HG03097 (cell line): ENCODE results near the gene HOGA1.
"Not testable (repeated sequence)": the region's sequence is repeated elsewhere in the genome, so short reads cannot be mapped to it uniquely, and the experiment has no call there.

Experiments
- ATAC-seq: cut with Tn5 transposase; IDR thresholded peaks from one replicate; pipeline ENCODE4 v1.9.1; 2021; ENCODE audit not compliant: unreplicated experiment, low FRiP score

Gene HOGA1

GRCh38 chr10:97553575-97554031, 30.6 kb upstream of the HOGA1 start:
- no peak for ATAC-seq

GRCh38 chr10:97554336-97554735, 29.9 kb upstream of the HOGA1 start:
- not testable (repeated sequence) for ATAC-seq

GRCh38 chr10:97555541-97555940, 28.6 kb upstream of the HOGA1 start:
- not testable (repeated sequence) for ATAC-seq

- not testable (repeated sequence) for ATAC-seq
Measured at GRCh38 chr10:97560731-97561381, 23.3 kb upstream of the HOGA1 start.

GRCh38 chr10:97561386-97562077, 22.7 kb upstream of the HOGA1 start:
- not testable (repeated sequence) for ATAC-seq

GRCh38 chr10:97562329-97562728, 21.9 kb upstream of the HOGA1 start:
- not testable (repeated sequence) for ATAC-seq

DNA sequence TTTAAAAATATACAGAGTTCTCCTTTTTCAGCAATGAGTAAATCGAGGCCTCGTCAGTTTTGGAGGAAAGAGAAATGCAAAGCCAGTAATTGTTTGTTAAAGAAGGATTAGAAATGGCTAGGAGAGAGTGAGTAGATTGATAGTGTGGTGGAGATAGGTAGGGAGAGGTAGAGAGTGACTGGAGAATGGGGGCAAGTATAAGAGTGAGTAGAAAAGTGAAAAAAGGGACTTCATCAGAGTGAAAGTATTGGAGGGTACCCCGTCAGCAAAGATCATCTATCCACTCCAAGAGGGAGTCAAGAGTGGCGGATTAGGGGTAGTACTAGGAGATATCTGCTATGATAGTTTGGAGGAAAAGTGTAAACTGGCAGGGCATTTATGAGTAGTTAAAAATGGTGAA, 20.9 kb upstream of the HOGA1 start:
- ATAC-seq: no peak

GRCh38 chr10:97564776-97565175, 19.4 kb upstream of the HOGA1 start:
- ATAC-seq: no peak

GRCh38 chr10:97566336-97566996, 17.7 kb upstream of the HOGA1 start:
- ATAC-seq: no peak

DNA sequence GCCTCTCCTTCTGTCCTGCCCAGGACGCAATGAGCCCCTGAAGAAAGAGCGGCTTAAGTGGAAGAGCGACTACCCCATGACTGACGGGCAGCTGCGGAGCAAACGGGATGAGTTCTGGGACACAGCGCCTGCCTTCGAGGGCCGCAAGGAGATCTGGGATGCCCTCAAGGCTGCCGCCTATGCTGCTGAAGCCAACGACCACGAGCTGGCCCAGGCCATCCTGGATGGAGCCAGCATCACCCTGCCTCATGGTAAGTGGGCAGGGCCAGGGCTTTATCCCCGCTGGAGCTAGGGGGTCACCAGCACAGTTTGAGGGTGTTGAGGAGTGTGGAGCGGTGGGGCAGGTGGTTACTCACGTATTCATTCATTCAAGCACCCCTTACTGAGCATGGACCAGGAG, 16.3 kb upstream of the HOGA1 start:
- no peak for ATAC-seq

- ATAC-seq: no peak
Measured at GRCh38 chr10:97570146-97570788, 13.9 kb upstream of the HOGA1 start.

DNA sequence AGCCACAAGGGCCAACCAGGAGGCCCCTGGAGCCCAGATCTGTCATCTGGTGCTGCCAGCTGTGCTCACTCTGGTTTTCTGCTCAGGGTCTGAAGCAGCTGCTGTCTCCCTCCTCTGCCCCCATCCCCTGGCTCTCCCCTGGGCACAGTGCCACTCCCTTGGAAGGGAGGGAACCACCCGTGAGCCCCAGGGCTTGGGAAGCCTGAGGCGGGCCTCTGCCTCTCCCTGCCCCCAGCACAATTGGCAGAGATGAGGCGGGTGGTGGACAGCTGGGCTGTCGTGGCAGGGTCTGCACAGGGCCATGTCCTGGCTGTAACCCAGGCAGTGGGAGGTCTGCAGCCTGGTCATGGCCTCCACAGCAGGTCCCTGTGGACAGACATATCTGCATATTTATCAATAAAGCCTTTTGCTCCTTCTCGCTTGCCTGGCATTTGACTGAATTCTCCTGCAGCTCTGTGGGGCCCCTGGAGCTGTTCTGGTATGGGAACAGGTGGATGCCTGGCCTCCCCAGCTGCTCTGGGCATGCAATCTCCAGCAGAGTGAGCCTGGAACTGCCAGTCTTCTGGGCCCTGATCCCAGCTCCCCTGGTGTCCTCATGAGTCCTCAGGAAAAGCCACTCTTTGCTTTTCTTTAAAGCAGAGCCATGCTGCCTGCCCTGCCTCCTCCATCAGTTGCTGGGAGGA, 13.3 kb upstream of the HOGA1 start:
- no peak for ATAC-seq

- no peak for ATAC-seq
Measured at GRCh38 chr10:97571622-97572021, 12.6 kb upstream of the HOGA1 start.

DNA sequence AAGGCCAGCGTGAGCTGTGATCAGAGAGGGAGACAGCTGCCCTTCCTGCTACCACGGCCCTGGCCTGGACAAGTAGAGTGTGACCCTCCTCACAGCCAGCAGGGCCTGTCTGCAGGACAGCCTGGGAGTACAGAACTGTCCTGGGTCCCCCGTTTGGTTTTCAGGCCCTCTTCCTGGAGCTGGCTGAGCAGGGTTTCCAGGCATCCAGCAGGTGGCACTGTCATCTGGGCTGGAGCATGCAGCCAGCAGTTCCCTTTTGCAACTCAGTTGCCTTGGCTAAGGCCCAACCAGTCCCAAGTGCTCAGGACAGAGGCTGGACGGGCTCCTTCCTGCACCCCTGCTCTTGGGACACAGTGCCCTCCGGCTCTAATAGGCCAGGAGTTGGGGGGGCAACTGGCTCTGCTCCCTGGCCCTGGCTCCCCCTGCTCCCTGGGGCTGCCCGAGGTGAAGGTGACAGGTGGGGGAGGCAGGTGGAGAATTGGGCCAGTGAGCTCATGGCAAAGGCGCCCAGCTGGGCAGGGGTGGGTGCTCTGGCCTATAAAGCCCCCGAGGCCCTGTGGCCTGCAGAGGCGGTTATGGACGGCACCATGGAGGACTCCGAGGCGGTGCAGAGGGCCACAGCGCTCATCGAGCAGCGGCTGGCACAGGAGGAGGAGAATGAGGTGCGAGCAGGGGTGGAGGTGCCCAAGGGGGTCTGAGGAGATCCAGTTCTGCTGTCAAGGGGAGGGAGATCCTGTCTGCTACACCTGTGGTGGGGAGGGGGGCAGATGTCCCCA, 11.8 kb upstream of the HOGA1 start, which contains the start of gene ANKRD2:
TSS of gene ANKRD2 (plus strand) at position 566 of the 776 bp plus-strand sequence. CDS start at position 576, 10 bp downstream.
- no peak for ATAC-seq

DNA sequence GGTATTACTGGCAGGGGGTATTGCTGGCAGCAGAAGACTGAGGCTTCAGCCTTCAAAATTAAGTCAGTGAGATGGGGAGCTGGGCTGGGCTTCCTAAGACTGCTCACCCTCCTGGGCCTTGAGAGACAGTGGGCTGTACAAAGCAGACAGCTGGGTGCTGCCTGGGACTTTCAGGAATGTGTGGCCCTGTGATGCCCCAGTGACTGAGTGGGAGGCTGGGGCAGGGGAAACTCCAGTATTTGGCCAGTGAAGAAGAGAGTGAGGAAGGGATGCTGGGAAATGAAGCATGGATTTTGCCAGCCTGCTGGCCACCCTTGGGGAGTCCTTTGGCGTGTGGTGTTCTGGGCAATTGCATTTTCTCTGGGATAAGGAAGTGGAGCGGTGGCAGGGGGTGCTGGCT, 11.2 kb upstream of the HOGA1 start:
- no peak for ATAC-seq

- no peak for ATAC-seq
Measured at GRCh38 chr10:97573672-97574071, 10.5 kb upstream of the HOGA1 start.

DNA sequence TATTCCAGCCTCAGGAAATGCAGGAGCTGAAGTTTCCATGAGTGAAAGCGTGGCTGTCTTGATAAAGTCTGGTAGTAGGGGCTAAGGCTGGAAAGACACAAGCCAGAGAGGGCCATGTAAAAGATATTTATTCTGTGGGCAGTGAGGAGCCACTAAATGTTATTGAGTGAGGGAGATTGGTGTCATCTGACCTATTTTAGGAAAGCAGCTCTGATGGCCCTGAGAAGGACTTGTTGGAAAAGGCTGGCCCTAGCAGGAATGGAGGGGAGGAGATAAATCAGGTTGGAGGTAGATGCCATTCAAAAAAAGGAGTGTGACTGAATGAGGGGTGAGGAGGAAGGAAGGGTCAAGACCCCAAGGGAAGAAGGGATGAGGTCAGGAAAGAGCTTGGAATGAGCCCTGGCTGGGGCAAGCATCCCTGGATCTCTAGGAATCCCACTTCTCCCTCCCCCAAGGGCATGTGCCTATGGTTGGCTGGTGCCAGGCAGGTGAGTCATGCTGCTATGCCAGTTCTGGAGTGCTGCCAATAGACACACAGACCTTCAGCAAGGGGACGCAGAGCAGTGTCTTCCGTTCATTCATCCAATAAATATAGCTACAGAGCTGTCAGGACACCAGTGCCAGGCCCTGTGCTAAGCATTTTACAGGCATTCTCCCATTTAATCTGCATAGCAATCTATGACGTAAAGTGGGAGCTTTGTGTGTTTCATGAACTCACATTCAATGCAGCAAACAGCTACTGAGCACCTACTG, 9.6 kb upstream of the HOGA1 start:
- no peak for ATAC-seq

GRCh38 chr10:97575127-97575668, 9.0 kb upstream of the HOGA1 start:
- ATAC-seq: no peak

GRCh38 chr10:97576487-97576886, 7.7 kb upstream of the HOGA1 start:
- ATAC-seq: not testable (repeated sequence)
